Tibial nerve (tissue), 3 donors: ENCODE results near the gene FAM131A.

ENCODE experiments used
- POLR2A ChIP-seq, 2 donors: fragments of 450-650 bp; IDR thresholded peaks; one replicate each; pipeline ENCODE4 v1.6.1; 2017; ENCODE audit warnings: antibody characterized with exemption in 2 of 2, mild to moderate bottlenecking in 2 of 2, moderate library complexity in 2 of 2
- TF ChIP-seq, protein P1 (sequence below), 5 experiments: fragments of 200-600 bp in 3 of 5; fragments of 450-650 bp in 2 of 5; sonication (generic) in 3 of 5; IDR thresholded peaks; one replicate each; pipeline ENCODE4 v1.5.1; 2016 to 2019; ENCODE audit warnings: antibody characterized with exemption in 5 of 5, mild to moderate bottlenecking in 3 of 5, moderate library complexity in 2 of 5

DNA sequence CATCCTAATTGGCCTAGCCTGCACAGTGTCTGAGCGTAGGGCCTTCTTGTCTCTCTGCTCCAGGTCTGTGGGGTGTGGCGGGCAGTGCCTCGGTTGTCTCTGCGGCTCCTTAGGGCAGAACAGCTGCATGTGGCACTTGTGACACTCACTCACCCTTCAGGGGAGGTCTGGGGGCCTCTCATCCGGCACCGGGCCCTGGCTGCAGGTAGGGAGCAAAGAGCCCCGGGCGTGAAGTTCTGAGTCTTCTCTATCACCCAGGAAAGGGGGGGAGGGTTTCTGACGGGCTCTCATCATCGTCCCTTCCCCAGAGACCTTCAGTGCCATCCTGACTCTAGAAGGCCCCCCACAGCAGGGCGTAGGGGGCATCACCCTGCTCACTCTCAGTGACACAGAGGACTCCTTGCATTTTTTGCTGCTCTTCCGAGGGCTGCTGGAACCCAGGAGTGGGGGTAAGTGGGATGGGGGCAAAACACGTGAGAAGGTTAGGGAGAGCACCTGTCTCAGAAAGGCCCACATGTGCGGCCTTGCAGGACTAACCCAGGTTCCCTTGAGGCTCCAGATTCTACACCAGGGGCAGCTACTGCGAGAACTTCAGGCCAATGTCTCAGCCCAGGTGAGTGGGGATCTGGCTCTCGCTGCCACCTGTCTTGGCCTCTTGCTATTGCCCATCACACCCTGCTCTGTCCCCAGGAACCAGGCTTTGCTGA lies 45.1 kb downstream of the FAM131A start:
- TF ChIP-seq, protein P1, sequence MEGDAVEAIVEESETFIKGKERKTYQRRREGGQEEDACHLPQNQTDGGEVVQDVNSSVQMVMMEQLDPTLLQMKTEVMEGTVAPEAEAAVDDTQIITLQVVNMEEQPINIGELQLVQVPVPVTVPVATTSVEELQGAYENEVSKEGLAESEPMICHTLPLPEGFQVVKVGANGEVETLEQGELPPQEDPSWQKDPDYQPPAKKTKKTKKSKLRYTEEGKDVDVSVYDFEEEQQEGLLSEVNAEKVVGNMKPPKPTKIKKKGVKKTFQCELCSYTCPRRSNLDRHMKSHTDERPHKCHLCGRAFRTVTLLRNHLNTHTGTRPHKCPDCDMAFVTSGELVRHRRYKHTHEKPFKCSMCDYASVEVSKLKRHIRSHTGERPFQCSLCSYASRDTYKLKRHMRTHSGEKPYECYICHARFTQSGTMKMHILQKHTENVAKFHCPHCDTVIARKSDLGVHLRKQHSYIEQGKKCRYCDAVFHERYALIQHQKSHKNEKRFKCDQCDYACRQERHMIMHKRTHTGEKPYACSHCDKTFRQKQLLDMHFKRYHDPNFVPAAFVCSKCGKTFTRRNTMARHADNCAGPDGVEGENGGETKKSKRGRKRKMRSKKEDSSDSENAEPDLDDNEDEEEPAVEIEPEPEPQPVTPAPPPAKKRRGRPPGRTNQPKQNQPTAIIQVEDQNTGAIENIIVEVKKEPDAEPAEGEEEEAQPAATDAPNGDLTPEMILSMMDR (IDR thresholded peaks at IDR 0.05): no peak
- TF ChIP-seq POLR2A (IDR thresholded peaks at IDR 0.05): no peak
